Purkinje cell (primary cell): ENCODE measurements around the gene FECH. TPM values are rescaled to one million over a fixed set of nuclear protein-coding genes. Genes with fewer than 3 reads are reported as not detected.

Source experiments
- polyA plus RNA-seq: library from polyadenylated mRNA; unstranded; fragments of >200 nt; fragmentation: Nextera tagmentation; gene quantifications from 2 replicates; pipeline ENCODE4 v1.2.1, GENCODE V29; 2014

The FECH gene, protein sequence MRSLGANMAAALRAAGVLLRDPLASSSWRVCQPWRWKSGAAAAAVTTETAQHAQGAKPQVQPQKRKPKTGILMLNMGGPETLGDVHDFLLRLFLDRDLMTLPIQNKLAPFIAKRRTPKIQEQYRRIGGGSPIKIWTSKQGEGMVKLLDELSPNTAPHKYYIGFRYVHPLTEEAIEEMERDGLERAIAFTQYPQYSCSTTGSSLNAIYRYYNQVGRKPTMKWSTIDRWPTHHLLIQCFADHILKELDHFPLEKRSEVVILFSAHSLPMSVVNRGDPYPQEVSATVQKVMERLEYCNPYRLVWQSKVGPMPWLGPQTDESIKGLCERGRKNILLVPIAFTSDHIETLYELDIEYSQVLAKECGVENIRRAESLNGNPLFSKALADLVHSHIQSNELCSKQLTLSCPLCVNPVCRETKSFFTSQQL
- 9.1 and 15.5 TPM in 2 replicates for polyA plus RNA-seq

DNA sequence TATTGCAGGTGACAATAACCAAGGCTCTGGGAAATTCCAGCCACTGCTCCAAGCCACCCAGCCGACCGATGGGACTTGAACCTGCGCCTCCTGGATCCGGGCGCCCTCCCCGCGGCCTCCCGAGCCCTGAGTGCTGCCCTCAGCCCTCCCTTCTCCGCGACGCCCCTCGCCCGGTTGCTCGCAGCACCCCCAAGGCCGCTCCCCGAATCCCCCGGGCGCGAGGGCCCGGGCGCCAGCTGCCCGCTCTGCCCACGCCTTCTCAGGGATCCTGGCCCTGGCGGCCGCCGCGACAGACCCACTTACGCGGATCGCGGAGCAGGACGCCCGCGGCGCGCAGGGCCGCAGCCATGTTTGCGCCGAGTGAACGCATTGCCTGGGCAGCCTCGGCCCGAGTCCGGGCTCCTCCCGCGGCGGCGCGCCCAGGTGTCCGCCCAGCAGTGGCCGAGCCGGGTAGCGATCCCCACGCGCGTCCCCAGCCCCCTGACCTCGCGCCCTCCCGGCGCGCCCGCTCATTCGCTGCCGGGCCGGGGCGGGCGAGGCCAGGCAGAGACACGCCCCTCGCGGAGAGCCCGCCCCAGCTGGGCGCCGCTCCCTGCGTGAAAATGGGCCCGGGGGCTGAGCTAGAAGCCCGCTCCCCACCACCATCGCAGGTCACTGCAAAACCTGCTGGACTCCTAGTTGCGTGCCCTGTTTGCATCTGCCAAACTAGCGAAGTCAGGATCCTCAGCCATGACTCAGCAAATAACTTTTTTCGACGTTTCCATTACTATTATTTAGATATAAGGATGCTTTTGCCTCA lies at the start of gene FECH:
TSS of gene FECH (minus strand) at position 452 of the 799 bp plus-strand sequence. CDS start at position 370, 82 bp downstream.

Other genes starting within 250 kb of the FECH start
- gene ST8SIA3, start 234.1 kb downstream of the FECH start, polyA plus RNA-seq: 277 and 381 TPM in 2 replicates
- gene ONECUT2, start 151.3 kb downstream of the FECH start, polyA plus RNA-seq: 2.1 and 2.2 TPM in 2 replicates
- 320 and 343 TPM in 2 replicates for gene NARS1, start 35.1 kb upstream of the FECH start, polyA plus RNA-seq
- gene ATP8B1, start 216.6 kb upstream of the FECH start, polyA plus RNA-seq: 0.11 TPM in 1 of 2 replicates, not detected in the other